Gastroesophageal sphincter (tissue), 4 donors: Measurements from ENCODE around the gene CD86. TPM values are rescaled to one million over a fixed set of nuclear protein-coding genes. Genes with fewer than 3 reads are reported as not detected.

ENCODE experiments used
- ATAC-seq: fragments of 150-250 bp; one replicate; pipeline ENCODE4 v1.9.1; 2016; ENCODE audit warnings: mild to moderate bottlenecking, moderate library complexity
- H3K27ac ChIP-seq, 4 donors: fragments of 200-600 bp; sonication (generic) in 3 of 4; 1 replicate in 3 of 4; 2 replicates in 1 of 4; pipeline ENCODE4 v1.5.1; 2016 to 2019
- H3K27me3 ChIP-seq: fragments of 200-600 bp; sonication (generic); one replicate; pipeline ENCODE4 v1.5.1; 2019
- H3K36me3 ChIP-seq, 2 donors: fragments of 200-600 bp; sonication (generic); one replicate each; pipeline ENCODE4 v1.5.1; 2019; ENCODE audit warnings: control low read depth in 1 of 2
- H3K4me1 ChIP-seq, 3 donors: fragments of 200-600 bp; sonication (generic); 1 replicate in 2 of 3; 2 replicates in 1 of 3; pipeline ENCODE4 v1.5.1; 2016 to 2019; ENCODE audit warnings: control low read depth in 2 of 3
- H3K4me3 ChIP-seq, 2 donors: fragments of 200-600 bp; sonication (generic); one replicate each; pipeline ENCODE4 v1.5.1; 2019; ENCODE audit warnings: mild to moderate bottlenecking in 1 of 2, moderate library complexity in 1 of 2
- H3K9me3 ChIP-seq, 3 donors: fragments of 200-600 bp; sonication (generic); one replicate each; pipeline ENCODE4 v1.5.1; 2017 to 2019; ENCODE audit warnings: control low read depth in 2 of 3
- CTCF ChIP-seq, 4 experiments: fragments of 200-600 bp in 2 of 4; fragments of 450-650 bp in 2 of 4; sonication (generic) in 1 of 4; IDR thresholded peaks; one replicate each; pipeline ENCODE4 v1.5.1; 2017 to 2019; ENCODE audit warnings: antibody characterized with exemption in 4 of 4, mild to moderate bottlenecking in 2 of 4, moderate library complexity in 2 of 4
- EP300 ChIP-seq: sonication (generic); formaldehyde crosslinking; IDR thresholded peaks from one replicate; pipeline ENCODE4 v1.6.1; 2017; ENCODE audit warnings: antibody characterized with exemption, mild to moderate bottlenecking
- POLR2A ChIP-seq, 2 donors: fragments of 450-650 bp; IDR thresholded peaks; one replicate each; pipeline ENCODE4 v1.6.1; 2017; ENCODE audit warnings: antibody characterized with exemption in 2 of 2, mild to moderate bottlenecking in 2 of 2, moderate library complexity in 1 of 2
- POLR2AphosphoS5 ChIP-seq: sonication (generic); formaldehyde crosslinking; IDR thresholded peaks from one replicate; pipeline ENCODE4 v1.6.1; 2017; ENCODE audit warnings: antibody characterized with exemption
- WGBS, 2 donors: methylation state at CpG; one replicate each; pipeline ENCODE4 v1.1.5; 2018; ENCODE audit warnings: low coverage in 1 of 2; 5-methylcytosine and 5-hydroxymethylcytosine counted together
- total RNA-seq, 4 donors: library from RNA; depleted of rRNA; stranded (reverse); fragments of >200 nt; gene quantifications; one replicate each; pipeline ENCODE4 v1.1.0, GENCODE V29; 2016

CD86 gene
- total RNA-seq, 4 donors from 2014 or later, result 1.4 to 6.6 (median 3.2) TPM

GRCh38 chr3:122021811-122022401, 33.3 kb upstream of the CD86 start, which contains the start of gene ILDR1:
Gene ILDR1 (minus strand): TSS chr3:122022247. CDS start chr3:122022077, 170 bp downstream.
- no peak for ATAC-seq
- Histone ChIP-seq H3K27me3 (peaks cover 36% of the 10 kb centered on the region), H3K9me3 (no peaks in the 10 kb centered on the region), H3K27ac (no peak within 1 kb of the TSS), H3K36me3 (no peaks in the 10 kb centered on the region), H3K4me3 (peak within 1 kb of the TSS in 1 of 2 donors; percentile 18), H3K4me1 (peaks cover 0 to 6% (median 0%) of the 10 kb centered on the region in 3 donors)
- TF ChIP-seq POLR2A (IDR thresholded peaks at IDR 0.05) (no peak), CTCF (IDR thresholded peaks at IDR 0.05) (no peak), POLR2AphosphoS5 (no peak), EP300 (no peak)
- WGBS, 2 donors, result 0% methylated on average over 2 of the region's 43 CpGs; no CpG with 5 or more reads in 1 of the 2 donors

- peaks cover 0 to 6% (median 0%) of the 10 kb centered on the region in 3 donors for H3K4me1 ChIP-seq
- H3K4me3 ChIP-seq, result no peak overlapping the region
- H3K36me3 ChIP-seq, result no peaks in the 10 kb centered on the region
- H3K9me3 ChIP-seq, result no peaks in the 10 kb centered on the region
- TF ChIP-seq POLR2AphosphoS5 (no peak), POLR2A (IDR thresholded peaks at IDR 0.05) (no peak), CTCF (IDR thresholded peaks at IDR 0.05) (no peak), EP300 (no peak)
- no peak overlapping the region for H3K27ac ChIP-seq
- 42 to 54% methylated on average over 8 of the region's 8 CpGs for WGBS, 2 donors
- peaks cover 36% of the 10 kb centered on the region for H3K27me3 ChIP-seq
- ATAC-seq, result no peak
Observed at GRCh38 chr3:122023335-122023910, 31.7 kb upstream of the CD86 start.

- H3K9me3 ChIP-seq, result no peaks in the 10 kb centered on the region
- TF ChIP-seq EP300, result no peak
- no peak for TF ChIP-seq POLR2A (IDR thresholded peaks at IDR 0.05)
- TF ChIP-seq POLR2AphosphoS5, result no peak
- no peaks in the 10 kb centered on the region for H3K36me3 ChIP-seq
- no peak overlapping the region for H3K4me3 ChIP-seq
- 22 to 38% methylated on average over 2 of the region's 2 CpGs for WGBS, 2 donors
- no peak overlapping the region for H3K27ac ChIP-seq
- no peak for ATAC-seq
- H3K4me1 ChIP-seq, result peaks cover 0 to 6% (median 0%) of the 10 kb centered on the region in 3 donors
- peaks cover 36% of the 10 kb centered on the region for H3K27me3 ChIP-seq
Observed at GRCh38 chr3:122024800-122025199, 30.4 kb upstream of the CD86 start.

DNA sequence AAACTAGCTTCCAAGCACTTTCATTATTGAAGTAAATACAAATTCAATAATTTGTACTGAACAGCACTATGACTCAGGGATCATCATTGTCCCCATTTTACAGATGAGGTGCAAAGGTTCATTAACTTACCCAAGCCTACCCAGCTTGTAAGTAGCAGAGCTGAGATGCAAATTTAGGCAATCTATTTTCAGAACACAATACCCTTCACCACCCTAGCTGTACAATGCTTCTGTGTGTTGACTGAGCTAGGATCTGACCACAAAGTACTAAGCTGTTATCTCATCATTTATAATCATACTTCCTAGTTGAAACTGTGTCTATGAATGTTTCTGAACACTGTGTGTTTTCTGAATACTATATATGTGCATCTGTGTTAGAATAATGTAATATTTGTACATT, 29.9 kb upstream of the CD86 start:
- no peak overlapping the region for H3K27ac ChIP-seq
- no peak overlapping the region for H3K4me3 ChIP-seq
- peaks cover 0 to 6% (median 0%) of the 10 kb centered on the region in 3 donors for H3K4me1 ChIP-seq
- H3K36me3 ChIP-seq, result no peaks in the 10 kb centered on the region
- no peaks in the 10 kb centered on the region for H3K9me3 ChIP-seq
- TF ChIP-seq POLR2AphosphoS5 (no peak), POLR2A (IDR thresholded peaks at IDR 0.05) (no peak), EP300 (no peak), CTCF (IDR thresholded peaks at IDR 0.05) (no peak)
- ATAC-seq, result no peak
- H3K27me3 ChIP-seq, result peaks cover 33% of the 10 kb centered on the region

- 64 to 77% methylated on average over 2 to 3 of the region's 3 CpGs for WGBS, 2 donors
- ATAC-seq, result no peak
- no peaks in the 10 kb centered on the region for H3K27me3 ChIP-seq
Observed at GRCh38 chr3:122030381-122031122, 24.6 kb upstream of the CD86 start.

More at GRCh38 chr3:122030381-122031122, 24.6 kb upstream of the CD86 start:
- H3K27ac ChIP-seq, result no peak overlapping the region
- no peak overlapping the region for H3K4me3 ChIP-seq
- no peaks in the 10 kb centered on the region for H3K36me3 ChIP-seq
- no peaks in the 10 kb centered on the region for H3K9me3 ChIP-seq
- no peaks in the 10 kb centered on the region for H3K4me1 ChIP-seq
- TF ChIP-seq EP300, result no peak
- TF ChIP-seq CTCF (IDR thresholded peaks at IDR 0.05), result no peak
- no peak for TF ChIP-seq POLR2AphosphoS5
- TF ChIP-seq POLR2A (IDR thresholded peaks at IDR 0.05), result no peak
